GM18517 (cell line): ENCODE measurements around the gene HNMT.

Experiments used
- ATAC-seq: cut with Tn5 transposase; IDR thresholded peaks from one replicate; pipeline ENCODE4 v1.9.1; 2021; ENCODE audit warnings: mild to moderate bottlenecking, moderate library complexity; ENCODE audit not compliant: unreplicated experiment

HNMT gene

DNA sequence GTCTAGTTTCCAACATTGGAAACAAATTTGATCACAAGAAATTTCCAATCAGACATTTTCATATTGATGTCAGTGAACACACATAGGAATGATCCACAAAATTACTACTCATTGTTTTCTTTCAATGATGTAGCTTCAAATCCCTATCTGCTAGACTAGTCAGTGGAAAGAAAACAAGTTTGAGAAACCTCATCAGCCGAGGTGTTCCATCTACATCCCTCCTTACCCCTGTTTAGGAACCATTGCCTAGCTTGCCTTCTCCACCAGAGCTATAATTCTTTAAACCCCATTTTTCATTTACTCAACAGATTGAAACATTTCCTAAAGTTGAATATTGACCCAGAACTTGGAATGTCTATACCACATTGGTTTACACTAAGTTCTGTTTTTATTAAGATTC, 45.3 kb downstream of the HNMT start:
- ATAC-seq: no peak

DNA sequence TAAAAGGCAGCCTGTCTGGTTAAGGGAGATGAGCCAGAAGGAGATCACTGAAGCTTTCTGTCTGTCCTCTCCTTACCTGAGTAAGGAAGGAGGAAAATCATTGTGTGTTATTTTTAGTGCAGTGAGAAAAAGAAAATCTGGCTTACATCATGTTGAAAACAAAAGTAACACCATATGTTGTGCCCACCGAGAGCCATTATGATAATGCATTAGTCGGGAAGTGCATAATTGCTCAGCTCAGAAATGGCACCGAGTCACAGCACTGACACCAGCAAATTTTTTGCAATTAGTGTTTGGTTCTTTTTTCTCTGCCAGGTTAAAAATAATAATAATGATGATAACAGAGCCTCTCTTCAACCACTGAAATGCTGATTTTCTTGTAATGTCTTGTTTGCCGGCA, 46.6 kb downstream of the HNMT start:
- no peak for ATAC-seq

- no peak for ATAC-seq
Measured at GRCh38 chr2:138012082-138012481, 47.8 kb downstream of the HNMT start.

- no peak for ATAC-seq
Measured at GRCh38 chr2:138012968-138013367, 48.7 kb downstream of the HNMT start.

GRCh38 chr2:138013639-138014038, 49.4 kb downstream of the HNMT start:
- no peak for ATAC-seq

DNA sequence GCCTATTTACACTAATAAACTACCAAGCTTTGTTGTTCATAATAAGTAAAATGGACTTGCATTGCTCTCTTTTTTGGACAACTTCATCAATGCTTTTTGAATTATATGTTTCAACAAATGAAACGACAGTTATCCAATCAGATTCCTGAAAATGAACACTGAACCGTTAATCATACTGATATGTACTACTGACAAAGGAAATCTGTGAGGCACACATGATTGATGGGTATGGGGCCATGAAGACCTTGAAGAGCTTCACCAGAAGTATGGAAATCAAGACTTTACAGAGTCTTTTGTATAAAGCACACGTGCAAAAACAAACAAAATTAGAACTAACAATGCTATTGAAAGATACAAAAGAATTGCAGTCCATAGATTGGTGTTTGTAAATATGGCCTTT, 51.2 kb downstream of the HNMT start:
- ATAC-seq: no peak

DNA sequence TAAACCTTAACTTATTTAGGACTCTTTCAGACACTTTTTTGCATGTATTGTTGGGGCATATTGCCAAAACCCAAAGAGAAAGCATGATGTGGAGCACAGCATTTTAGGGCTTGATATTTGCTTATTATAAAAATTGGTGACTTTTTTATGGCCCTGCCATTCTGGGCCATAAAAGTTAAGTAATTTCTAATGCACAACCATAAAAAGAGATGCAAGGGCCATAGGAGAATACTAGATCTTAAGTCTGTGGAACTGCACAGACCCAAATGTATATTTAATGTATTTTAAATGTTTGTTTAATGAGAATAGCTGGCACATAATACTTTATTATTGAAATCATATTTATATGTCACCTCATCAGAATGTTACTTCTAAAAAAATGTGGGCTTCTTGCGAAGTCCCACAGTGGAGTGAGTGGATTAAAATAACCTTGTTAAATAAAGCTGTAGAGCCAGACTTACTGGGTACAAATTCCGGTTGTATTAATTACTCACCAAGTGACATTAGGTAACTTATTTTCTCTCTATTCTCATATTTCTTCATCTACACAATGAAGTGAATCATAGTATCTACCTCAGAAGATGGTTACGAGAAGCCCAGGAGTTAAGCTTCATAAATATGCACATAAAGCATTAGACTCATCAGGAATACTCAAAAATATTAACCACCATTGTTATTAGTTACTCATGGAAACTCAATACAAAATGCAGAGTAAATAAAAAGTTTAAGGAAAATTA, 52.2 kb downstream of the HNMT start:
- no peak for ATAC-seq

GRCh38 chr2:138017824-138018223, 53.6 kb downstream of the HNMT start:
- no peak for ATAC-seq

DNA sequence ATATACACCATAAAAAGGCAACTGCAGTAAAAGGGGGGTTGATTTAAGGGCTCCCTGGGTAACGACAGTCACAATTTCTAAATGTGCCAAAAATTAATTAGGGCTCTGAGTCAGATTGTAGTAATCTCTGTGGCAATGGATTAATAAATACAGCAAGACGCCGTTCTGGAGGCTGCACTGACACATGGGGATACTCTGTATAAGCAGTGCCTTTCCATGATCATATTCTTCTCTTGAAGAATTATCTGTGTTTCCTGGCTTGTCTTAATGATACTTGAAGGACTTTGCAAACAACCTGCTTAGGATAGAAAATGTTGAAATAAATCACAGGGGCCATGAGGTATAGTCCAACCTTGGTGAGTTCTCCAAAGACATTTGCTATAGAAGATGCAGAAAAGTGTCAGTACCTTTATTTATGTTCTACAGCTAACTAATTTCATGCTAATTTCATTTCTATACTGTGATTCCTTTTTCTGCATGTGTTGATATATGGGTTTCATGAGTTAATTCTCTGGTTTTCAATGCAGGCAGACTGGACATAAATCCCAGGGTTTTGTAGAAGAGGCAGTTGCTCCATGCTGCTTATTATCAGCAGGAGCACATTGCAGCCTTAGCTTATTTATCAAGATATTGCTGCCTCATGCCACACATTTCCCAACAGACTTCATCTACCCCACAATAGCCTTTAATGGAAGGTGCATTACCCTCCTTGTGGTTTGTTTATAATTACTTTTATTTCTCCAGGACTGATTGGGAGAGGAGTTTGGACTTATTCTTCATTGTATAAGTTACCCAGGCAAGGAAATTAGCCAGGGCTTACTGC, 54.8 kb downstream of the HNMT start:
- no peak for ATAC-seq

DNA sequence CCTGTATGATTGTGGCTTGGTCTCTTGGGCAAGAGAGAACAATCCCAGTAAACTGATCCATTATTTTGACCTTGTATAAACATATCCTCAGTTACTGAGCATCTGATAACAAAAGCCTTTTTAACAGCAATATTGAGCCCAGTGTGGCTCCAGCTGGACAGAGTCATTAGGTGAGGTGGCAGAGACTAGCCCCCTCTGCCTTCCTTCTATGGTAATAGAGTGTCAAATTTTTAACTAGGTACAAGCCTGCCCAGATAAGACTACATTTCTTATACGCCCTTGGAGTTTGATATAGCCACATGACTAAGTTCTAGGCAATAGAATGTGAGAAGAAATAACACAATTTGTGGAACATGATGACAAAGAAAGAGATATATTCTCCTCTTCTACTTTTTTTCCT, 56.2 kb downstream of the HNMT start:
- ATAC-seq: no peak

DNA sequence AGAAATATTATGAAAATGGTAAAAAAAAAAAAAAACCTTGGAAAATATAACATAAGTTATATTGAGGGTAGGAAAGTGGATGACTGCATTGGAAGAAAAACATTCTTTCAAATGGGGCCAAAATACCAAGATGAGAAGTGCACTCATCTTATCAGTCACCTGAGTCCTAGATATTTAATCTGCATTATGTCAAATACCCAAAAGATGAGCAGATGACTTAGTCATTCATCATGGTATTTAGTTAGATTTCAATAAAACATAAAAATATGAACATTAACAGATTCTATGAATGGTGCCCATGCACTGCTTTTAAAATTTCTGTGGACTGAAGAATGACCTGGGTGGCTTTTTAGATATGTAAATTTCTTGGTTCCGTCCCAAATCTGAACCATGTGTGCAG, 56.9 kb downstream of the HNMT start:
- no peak for ATAC-seq

- ATAC-seq: no peak
Measured at GRCh38 chr2:138023298-138023697, 59.0 kb downstream of the HNMT start.

DNA sequence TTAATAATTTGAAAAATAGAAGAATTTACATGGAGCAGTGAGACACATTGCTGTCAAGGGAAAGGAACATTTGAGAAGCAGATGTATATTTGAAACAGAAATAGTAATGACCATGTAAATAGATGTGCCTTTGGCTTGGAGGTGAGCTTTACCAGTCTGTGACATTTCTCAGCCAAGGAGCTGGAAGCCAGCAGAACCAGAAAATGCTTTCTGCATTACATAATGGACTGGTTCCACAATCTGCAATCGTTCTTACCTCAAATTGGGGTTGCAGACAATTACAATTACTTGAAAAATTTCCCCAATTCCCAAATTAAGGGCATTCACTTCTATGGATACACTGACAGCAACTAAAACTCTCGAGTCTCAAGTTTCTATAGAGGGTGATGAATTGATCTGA, 59.7 kb downstream of the HNMT start:
- ATAC-seq: no peak

GRCh38 chr2:138026111-138027020, 62.1 kb downstream of the HNMT start:
- no peak for ATAC-seq

- no peak for ATAC-seq
Measured at GRCh38 chr2:138028538-138028937, 64.3 kb downstream of the HNMT start.

- no peak for ATAC-seq
Measured at GRCh38 chr2:138029276-138029675, 65.0 kb downstream of the HNMT start.

- ATAC-seq: peak; percentile 71
Measured at GRCh38 chr2:138030459-138030858, 66.2 kb downstream of the HNMT start.

- no peak for ATAC-seq
Measured at GRCh38 chr2:138032334-138032733, 68.1 kb downstream of the HNMT start.

DNA sequence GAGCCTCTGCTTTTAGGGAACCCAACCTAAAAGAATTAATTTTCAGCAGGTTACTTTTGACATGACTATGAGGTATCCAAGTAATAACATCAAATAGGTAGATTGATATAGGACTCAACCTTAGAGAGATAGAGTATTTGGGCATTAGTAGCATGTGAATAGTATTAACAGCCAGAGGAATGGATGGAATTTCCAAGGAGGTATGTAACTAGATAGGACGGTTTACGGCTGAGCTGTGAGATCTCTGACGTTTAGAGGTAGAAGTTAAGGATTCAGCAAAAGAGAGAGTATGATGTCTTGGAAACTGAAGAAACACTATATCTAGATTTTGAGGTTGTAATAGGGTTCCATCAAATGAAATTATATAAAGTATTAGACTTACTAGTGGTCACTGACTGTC, 70.3 kb downstream of the HNMT start:
- no peak for ATAC-seq

DNA sequence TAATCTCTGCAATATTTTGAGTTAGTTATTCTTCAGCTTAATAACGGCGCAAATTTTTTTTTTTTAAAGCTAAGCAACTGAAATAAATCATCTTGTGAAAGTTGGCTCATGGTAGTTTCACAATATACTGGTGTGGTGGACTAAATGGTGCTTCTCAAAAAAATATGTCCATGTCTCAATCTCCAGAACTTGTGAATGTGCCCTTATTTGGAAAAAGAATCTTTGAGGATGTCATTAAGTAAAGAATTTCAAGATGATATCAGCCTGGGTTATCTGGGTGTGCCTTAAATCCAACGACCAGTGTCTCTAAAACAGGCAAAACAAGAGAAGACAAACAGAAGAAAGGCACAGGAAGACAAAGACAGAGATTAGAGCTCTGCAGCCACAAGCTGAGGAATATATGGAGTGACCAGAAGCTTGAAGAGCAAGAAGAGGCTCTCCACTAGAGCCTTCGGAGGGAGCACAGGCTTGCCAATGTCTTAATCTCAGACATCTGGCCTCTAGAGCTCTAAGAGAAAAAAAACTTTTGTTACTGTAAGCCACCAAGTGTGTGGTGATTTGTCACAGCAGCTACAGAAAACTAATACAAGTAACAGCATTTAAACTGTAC, 71.4 kb downstream of the HNMT start:
- no peak for ATAC-seq

GRCh38 chr2:138036522-138036921, 72.2 kb downstream of the HNMT start:
- ATAC-seq: no peak
